Prostate gland (tissue), 2 donors: ENCODE results near the gene OGFRL1. TPM values are rescaled to one million over a fixed set of nuclear protein-coding genes. Genes with fewer than 3 reads are reported as not detected.

ENCODE experiments used
- DNase-seq: peaks from one replicate; pipeline ENCODE4 v3.0.0-alpha.2; 2019; ENCODE audit warnings: low spot score
- H3K27ac ChIP-seq, 2 donors: fragments of 200-600 bp; sonication (generic); 2 replicates each; pipeline ENCODE4 v1.5.1; 2017 to 2019
- H3K27me3 ChIP-seq: fragments of 200-600 bp; sonication (generic); replicated peaks from 2 replicates; pipeline ENCODE4 v1.5.1; 2019; ENCODE audit not compliant: insufficient read depth
- H3K36me3 ChIP-seq, 2 donors: fragments of 200-600 bp; sonication (generic); 1 replicate in 1 of 2; 2 replicates in 1 of 2; pipeline versions ENCODE4 v1.5.1 to v1.8.1; 2017 to 2019
- H3K4me1 ChIP-seq: fragments of 200-600 bp; sonication (generic); replicated peaks from 2 replicates; pipeline ENCODE4 v1.5.1; 2019
- H3K4me3 ChIP-seq, 2 donors: fragments of 200-600 bp; sonication (generic); 2 replicates each; pipeline ENCODE4 v1.5.1; 2017 to 2019
- H3K9me3 ChIP-seq: fragments of 200-600 bp; sonication (generic); 2 replicates; pipeline ENCODE4 v1.5.1; 2017
- CTCF ChIP-seq, 4 experiments: fragments of 200-600 bp in 2 of 4; fragments of 450-650 bp in 2 of 4; sonication (generic) in 2 of 4; IDR thresholded peaks; 1 replicate in 3 of 4; 2 replicates in 1 of 4; pipeline ENCODE4 v1.5.1; 2016 to 2019; ENCODE audit warnings: antibody characterized with exemption in 4 of 4, mild to moderate bottlenecking in 2 of 4, moderate library complexity in 2 of 4
- POLR2A ChIP-seq: fragments of 450-650 bp; IDR thresholded peaks from one replicate; pipeline ENCODE4 v1.6.1; 2016; ENCODE audit warnings: antibody characterized with exemption, mild to moderate bottlenecking
- POLR2AphosphoS5 ChIP-seq: sonication (generic); formaldehyde crosslinking; IDR thresholded peaks from one replicate; pipeline ENCODE4 v1.6.1; 2017; ENCODE audit warnings: antibody characterized with exemption
- WGBS: methylation state at CpG from one replicate; pipeline ENCODE4 v1.1.5; 2018; 5-methylcytosine and 5-hydroxymethylcytosine counted together
- intact Hi-C: fragments of 100-400 bp; cut with DNase I; formaldehyde crosslinking; loops from one replicate; pipeline ENCODE4 v1.14.2; 2022
- total RNA-seq, 2 donors: library from RNA; depleted of rRNA; stranded (reverse); fragments of >200 nt; gene quantifications; one replicate each; pipeline ENCODE4 v1.1.0, GENCODE V29; 2016

OGFRL1 gene
- total RNA-seq, 2 donors from 2014 or later, result 18.4 to 20.4 TPM

- DNase-seq, result no peak
- Histone ChIP-seq H3K4me1 (no peaks in the 10 kb centered on the region), H3K4me3 (no peak overlapping the region), H3K9me3 (no peaks in the 10 kb centered on the region), H3K36me3 (no peaks in the 10 kb centered on the region), H3K27me3 (no peaks in the 10 kb centered on the region), H3K27ac (no peak overlapping the region)
- TF ChIP-seq CTCF (IDR thresholded peaks at IDR 0.05), result no peak
- no peak for TF ChIP-seq POLR2AphosphoS5
- TF ChIP-seq POLR2A, result no peak
- intact Hi-C loops, result no loop called here
Observed at GRCh38 chr6:71335544-71335943, 46.9 kb downstream of the OGFRL1 start.

GRCh38 chr6:71336901-71337300, 48.3 kb downstream of the OGFRL1 start:
- 25% methylated on average over 2 of the region's 2 CpGs for WGBS
- Histone ChIP-seq H3K4me3 (no peak overlapping the region), H3K4me1 (no peaks in the 10 kb centered on the region), H3K27me3 (no peaks in the 10 kb centered on the region), H3K36me3 (no peaks in the 10 kb centered on the region), H3K27ac (no peak overlapping the region), H3K9me3 (no peaks in the 10 kb centered on the region)
- no peak for TF ChIP-seq POLR2AphosphoS5
- TF ChIP-seq POLR2A, result no peak
- TF ChIP-seq CTCF (IDR thresholded peaks at IDR 0.05), result no peak
- DNase-seq, result no peak
- intact Hi-C loops, result no loop called here

- no peaks in the 10 kb centered on the region for H3K9me3 ChIP-seq
- H3K4me3 ChIP-seq, result no peak overlapping the region
- intact Hi-C loops, result no loop called here
- H3K27me3 ChIP-seq, result no peaks in the 10 kb centered on the region
- H3K27ac ChIP-seq, result no peak overlapping the region
- H3K36me3 ChIP-seq, result no peaks in the 10 kb centered on the region
- 97% methylated on average over 4 of the region's 4 CpGs for WGBS
- TF ChIP-seq CTCF (IDR thresholded peaks at IDR 0.05), result no peak
- no peak for TF ChIP-seq POLR2AphosphoS5
- TF ChIP-seq POLR2A, result no peak
- H3K4me1 ChIP-seq, result no peaks in the 10 kb centered on the region
- DNase-seq, result no peak
Observed at GRCh38 chr6:71338540-71339316, 50.1 kb downstream of the OGFRL1 start.

GRCh38 chr6:71342772-71343171, 54.2 kb downstream of the OGFRL1 start:
- TF ChIP-seq CTCF (IDR thresholded peaks at IDR 0.05), result no peak
- TF ChIP-seq POLR2AphosphoS5, result no peak
- TF ChIP-seq POLR2A, result no peak
- no peaks in the 10 kb centered on the region for H3K27me3 ChIP-seq
- H3K36me3 ChIP-seq, result no peaks in the 10 kb centered on the region
- H3K9me3 ChIP-seq, result no peaks in the 10 kb centered on the region
- H3K27ac ChIP-seq, result no peak overlapping the region
- H3K4me3 ChIP-seq, result no peak overlapping the region
- WGBS, result 83% methylated on average over 2 of the region's 2 CpGs
- intact Hi-C loops, result no loop called here
- DNase-seq, result no peak
- H3K4me1 ChIP-seq, result no peaks in the 10 kb centered on the region
